NB4 (cell line): Measurements from ENCODE around the gene ZMYND11.

Source experiments
- CTCF ChIP-seq: IDR thresholded peaks from one replicate; pipeline ENCODE4 v1.5.1; 2012; ENCODE audit warnings: low read depth, low read length
- POLR2A ChIP-seq: IDR thresholded peaks from 2 replicates; pipeline ENCODE4 v1.6.1; 2011; ENCODE audit warnings: mild to moderate bottlenecking; ENCODE audit not compliant: insufficient read length; ENCODE audit errors: extremely low read depth
- TF ChIP-seq, protein P1 (sequence below): IDR thresholded peaks from 2 replicates; pipeline ENCODE4 v1.6.1; 2011; ENCODE audit warnings: low read depth, low read length

- TF ChIP-seq CTCF (no peak), POLR2A (no peak)
- TF ChIP-seq, protein P1, sequence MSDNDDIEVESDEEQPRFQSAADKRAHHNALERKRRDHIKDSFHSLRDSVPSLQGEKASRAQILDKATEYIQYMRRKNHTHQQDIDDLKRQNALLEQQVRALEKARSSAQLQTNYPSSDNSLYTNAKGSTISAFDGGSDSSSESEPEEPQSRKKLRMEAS, result no peak
Observed at GRCh38 chr10:188546-188945, 53.3 kb downstream of the ZMYND11 start.
